ENCODE results near the gene ST6GALNAC1. TPM values are rescaled to one million over a fixed set of nuclear protein-coding genes. Genes with fewer than 3 reads are reported as not detected.

Gene ST6GALNAC1
- polyA plus RNA-seq, 1 donor (not counting 4 experiments of a cell fraction or from before 2014, with no cell fraction given) = 0.46 TPM

- peak overlapping the region; percentile 89 for H3K27ac ChIP-seq (ENCODE audit: control insufficient read depth, insufficient read depth, low read length)
- H3K4me3 ChIP-seq (ENCODE audit: control insufficient read depth in 2 of 3, extremely low read depth in 1 of 3, insufficient read depth in 2 of 3, low read depth in 1 of 3, low read length in 3 of 3) = peak overlapping the region; percentile 85 to 94 (median 89)
- H4K20me1 ChIP-seq (ENCODE audit: control insufficient read depth, extremely low read depth, insufficient read depth, low read length) = no peaks in the 10 kb centered on the region
- H3K9me1 ChIP-seq (ENCODE audit: control insufficient read depth, extremely low read depth, insufficient read depth, low read length) = no peaks in the 10 kb centered on the region
- peak overlapping the region; percentile 81 for H3K4me2 ChIP-seq (ENCODE audit: control insufficient read depth, extremely low read depth, insufficient read depth, low read depth, low read length)
- H3K4me1 ChIP-seq (ENCODE audit: control insufficient read depth, extremely low read depth, insufficient read depth, low read length) = peaks cover 48% of the 10 kb centered on the region
- DNase-seq (ENCODE audit: low read depth, low spot score) = no peak
- TF ChIP-seq EZH2 (IDR thresholded peaks at IDR 0.05; ENCODE audit: low read length) (no peak), CTCF (optimal IDR thresholded peaks at IDR 0.05 in 1 of 3, IDR thresholded peaks at IDR 0.05 in 1 of 3, conservative IDR thresholded peaks at IDR 0.05 in 1 of 3; ENCODE audit: extremely low read depth in 1 of 3, insufficient read depth in 2 of 3, low read length in 3 of 3) (no peak)
- no peaks in the 10 kb centered on the region for H3K27me3 ChIP-seq (ENCODE audit: control insufficient read depth, extremely low read depth, insufficient read depth, low read length)
- H3K36me3 ChIP-seq (ENCODE audit: control insufficient read depth in 2 of 2, extremely low read depth in 1 of 2, insufficient read depth in 2 of 2, low read length in 2 of 2) = no peaks in the 10 kb centered on the region
- H3K9ac ChIP-seq (ENCODE audit: control insufficient read depth, extremely low read depth, insufficient read depth, low read length) = peak overlapping the region; percentile 96
- peaks cover 15% of the 10 kb centered on the region for H3K79me2 ChIP-seq (ENCODE audit: control insufficient read depth, insufficient read depth, low read length)
- no peaks in the 10 kb centered on the region for H3K9me3 ChIP-seq (ENCODE audit: control insufficient read depth, low read depth, low read length)
- no peak overlapping the region for H2AFZ ChIP-seq (ENCODE audit: control insufficient read depth, low read length)
- dilution Hi-C loops (cut with MboI; ENCODE audit: extremely low pct_ligation_motif_present, low sequenced_read_pairs) = no loop called here
- FAIRE-seq = no peak
Observed at GRCh38 chr17:76585033-76585648, 58.4 kb downstream of the ST6GALNAC1 start.

GRCh38 chr17:76584427-76585032 lies 59.0 kb downstream of the ST6GALNAC1 start:
- Histone ChIP-seq H3K9me3 (ENCODE audit: control insufficient read depth, low read depth, low read length) (no peaks in the 10 kb centered on the region), H3K9me1 (ENCODE audit: control insufficient read depth, extremely low read depth, insufficient read depth, low read length) (no peaks in the 10 kb centered on the region), H2AFZ (ENCODE audit: control insufficient read depth, low read length) (no peak overlapping the region), H3K4me2 (ENCODE audit: control insufficient read depth, extremely low read depth, insufficient read depth, low read depth, low read length) (peak overlapping the region; percentile 81), H3K27me3 (ENCODE audit: control insufficient read depth, extremely low read depth, insufficient read depth, low read length) (no peaks in the 10 kb centered on the region), H3K27ac (ENCODE audit: control insufficient read depth, insufficient read depth, low read length) (peak overlapping the region; percentile 89), H3K36me3 (ENCODE audit: control insufficient read depth in 2 of 2, extremely low read depth in 1 of 2, insufficient read depth in 2 of 2, low read length in 2 of 2) (no peaks in the 10 kb centered on the region), H3K4me1 (ENCODE audit: control insufficient read depth, extremely low read depth, insufficient read depth, low read length) (peaks cover 53% of the 10 kb centered on the region), H3K9ac (ENCODE audit: control insufficient read depth, extremely low read depth, insufficient read depth, low read length) (peak overlapping the region; percentile 96), H3K79me2 (ENCODE audit: control insufficient read depth, insufficient read depth, low read length) (peaks cover 15% of the 10 kb centered on the region), H4K20me1 (ENCODE audit: control insufficient read depth, extremely low read depth, insufficient read depth, low read length) (no peaks in the 10 kb centered on the region), H3K4me3 (ENCODE audit: control insufficient read depth in 2 of 3, extremely low read depth in 1 of 3, insufficient read depth in 2 of 3, low read depth in 1 of 3, low read length in 3 of 3) (peak overlapping the region; percentile 85 to 94 (median 89))
- dilution Hi-C loops (cut with MboI; ENCODE audit: extremely low pct_ligation_motif_present, low sequenced_read_pairs) = no loop called here
- DNase-seq (ENCODE audit: low read depth, low spot score) = no peak
- FAIRE-seq = peak; percentile 26
- no peak for TF ChIP-seq EZH2 (IDR thresholded peaks at IDR 0.05; ENCODE audit: low read length)
- no peak for TF ChIP-seq CTCF (optimal IDR thresholded peaks at IDR 0.05 in 1 of 3, IDR thresholded peaks at IDR 0.05 in 1 of 3, conservative IDR thresholded peaks at IDR 0.05 in 1 of 3; ENCODE audit: extremely low read depth in 1 of 3, insufficient read depth in 2 of 3, low read length in 3 of 3)
